ENCODE measurements around the gene CLIC3. TPM values are rescaled to one million over a fixed set of nuclear protein-coding genes. Genes with fewer than 3 reads are reported as not detected.

Gene CLIC3
- total RNA-seq, 1 donor from 2014 or later, result not detected

DNA sequence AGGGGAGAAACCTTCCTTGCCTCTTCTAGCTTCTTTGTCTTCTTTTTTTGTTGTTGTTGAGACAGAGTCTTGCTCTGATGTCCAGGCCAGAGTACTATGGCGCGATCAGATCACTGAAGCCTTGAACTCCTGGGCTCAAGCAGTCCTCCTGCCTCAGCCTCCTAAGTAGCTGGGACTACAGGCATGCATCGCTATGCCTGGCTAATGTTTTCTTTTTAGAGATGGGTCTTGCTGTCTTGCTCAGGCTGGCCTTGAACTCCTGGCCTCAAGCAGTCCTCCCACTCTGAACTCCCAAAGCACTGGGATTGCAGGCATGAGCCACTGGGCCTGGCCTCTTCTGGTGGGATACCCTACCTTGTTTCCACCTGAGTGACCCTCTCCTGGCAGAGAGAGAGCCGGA is 7.5 kb downstream of the CLIC3 start:
- no peak for DNase-seq
- no peak overlapping the region for H3K27ac Mint-ChIP-seq
- ATAC-seq (ENCODE audit: low read depth), result no peak
- ChIA-PET POLR2A (no interaction called here), CTCF (interaction anchor here (1.3 to 2.4 kb wide), 2 partner anchors 40 to 147 kb away, joined by 4 to 7 read pairs; partner anchors contain the start of gene AJM1)
- intact Hi-C loops (cut with micrococcal nuclease), result no loop called here
- peaks cover 18% of the 10 kb centered on the region for H3K4me1 Mint-ChIP-seq
- no peaks in the 10 kb centered on the region for H3K9me3 Mint-ChIP-seq
- TF ChIP-seq, protein P1, sequence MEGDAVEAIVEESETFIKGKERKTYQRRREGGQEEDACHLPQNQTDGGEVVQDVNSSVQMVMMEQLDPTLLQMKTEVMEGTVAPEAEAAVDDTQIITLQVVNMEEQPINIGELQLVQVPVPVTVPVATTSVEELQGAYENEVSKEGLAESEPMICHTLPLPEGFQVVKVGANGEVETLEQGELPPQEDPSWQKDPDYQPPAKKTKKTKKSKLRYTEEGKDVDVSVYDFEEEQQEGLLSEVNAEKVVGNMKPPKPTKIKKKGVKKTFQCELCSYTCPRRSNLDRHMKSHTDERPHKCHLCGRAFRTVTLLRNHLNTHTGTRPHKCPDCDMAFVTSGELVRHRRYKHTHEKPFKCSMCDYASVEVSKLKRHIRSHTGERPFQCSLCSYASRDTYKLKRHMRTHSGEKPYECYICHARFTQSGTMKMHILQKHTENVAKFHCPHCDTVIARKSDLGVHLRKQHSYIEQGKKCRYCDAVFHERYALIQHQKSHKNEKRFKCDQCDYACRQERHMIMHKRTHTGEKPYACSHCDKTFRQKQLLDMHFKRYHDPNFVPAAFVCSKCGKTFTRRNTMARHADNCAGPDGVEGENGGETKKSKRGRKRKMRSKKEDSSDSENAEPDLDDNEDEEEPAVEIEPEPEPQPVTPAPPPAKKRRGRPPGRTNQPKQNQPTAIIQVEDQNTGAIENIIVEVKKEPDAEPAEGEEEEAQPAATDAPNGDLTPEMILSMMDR (IDR thresholded peaks at IDR 0.05), result no peak
- no peak overlapping the region for H3K4me3 Mint-ChIP-seq
- peaks cover 17% of the 10 kb centered on the region for H3K27me3 Mint-ChIP-seq
- H3K36me3 Mint-ChIP-seq (ENCODE audit: low read depth), result peaks cover 5% of the 10 kb centered on the region

DNA sequence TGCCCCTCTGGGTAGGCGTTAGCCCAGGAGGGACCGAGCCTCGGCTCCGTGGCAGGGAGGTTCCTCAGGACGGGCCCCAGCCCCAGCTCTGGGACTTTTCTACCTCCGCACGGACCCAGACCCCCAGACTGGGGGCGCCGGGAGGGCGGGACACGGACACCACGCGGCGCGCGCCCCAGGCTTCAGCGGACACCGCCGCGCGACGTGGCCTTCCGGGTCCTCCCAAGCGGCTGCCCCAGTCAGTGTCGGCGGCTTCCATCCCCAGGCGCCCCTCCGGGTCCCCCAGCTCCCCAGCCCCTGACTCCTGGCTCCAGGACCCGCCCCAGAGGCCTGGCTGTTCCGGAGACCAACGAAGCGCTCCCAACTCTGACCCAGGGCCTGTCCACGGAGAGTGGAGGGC is 10.5 kb downstream of the CLIC3 start:
- ATAC-seq (ENCODE audit: low read depth), result no peak
- Mint-ChIP-seq H3K36me3 (ENCODE audit: low read depth) (no peaks in the 10 kb centered on the region), H3K4me1 (peaks cover 2% of the 10 kb centered on the region), H3K4me3 (no peak overlapping the region), H3K27ac (no peak overlapping the region), H3K27me3 (peaks cover 31% of the 10 kb centered on the region), H3K9me3 (no peaks in the 10 kb centered on the region)
- DNase-seq, result no peak
- TF ChIP-seq, protein P1 (IDR thresholded peaks at IDR 0.05), result no peak
- intact Hi-C loops (cut with micrococcal nuclease), result no loop called here
- CTCF ChIA-PET, result no interaction called here
- POLR2A ChIA-PET, result interaction anchor here (1.3 kb wide), 1 partner anchor 10 kb away, joined by 3 read pairs; the partner anchor contains the start of gene CLIC3

DNA sequence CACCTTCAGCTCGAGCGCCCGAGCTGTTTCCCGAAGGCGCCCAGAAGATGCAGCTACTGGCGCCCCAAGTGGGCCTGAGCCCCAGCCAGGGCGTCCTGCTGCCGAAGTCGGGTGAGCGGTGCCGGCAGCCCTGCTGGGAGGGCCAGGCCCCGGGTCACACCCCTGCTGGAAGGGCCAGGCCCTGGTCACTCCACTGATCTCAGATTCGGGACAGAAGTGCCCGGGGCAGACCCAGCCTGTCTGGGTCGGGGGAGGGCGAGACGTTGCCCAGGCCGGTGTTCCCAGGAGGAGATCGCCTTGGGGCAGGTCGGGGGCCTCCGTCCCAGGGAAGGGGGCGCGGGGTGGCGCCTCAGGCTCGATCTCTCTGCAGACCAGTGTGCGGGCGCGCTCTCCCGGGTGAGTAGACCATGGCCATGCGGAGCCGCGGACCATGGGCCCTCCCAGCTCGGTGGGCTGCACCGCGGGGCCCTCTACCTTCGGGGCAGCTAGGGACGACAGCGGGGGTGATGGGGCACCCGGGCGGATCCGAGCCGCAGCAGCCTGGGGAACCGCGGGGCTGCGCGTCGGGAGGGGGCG is 11.3 kb downstream of the CLIC3 start:
- ATAC-seq (ENCODE audit: low read depth), result no peak
- POLR2A ChIA-PET, result no interaction called here

DNA sequence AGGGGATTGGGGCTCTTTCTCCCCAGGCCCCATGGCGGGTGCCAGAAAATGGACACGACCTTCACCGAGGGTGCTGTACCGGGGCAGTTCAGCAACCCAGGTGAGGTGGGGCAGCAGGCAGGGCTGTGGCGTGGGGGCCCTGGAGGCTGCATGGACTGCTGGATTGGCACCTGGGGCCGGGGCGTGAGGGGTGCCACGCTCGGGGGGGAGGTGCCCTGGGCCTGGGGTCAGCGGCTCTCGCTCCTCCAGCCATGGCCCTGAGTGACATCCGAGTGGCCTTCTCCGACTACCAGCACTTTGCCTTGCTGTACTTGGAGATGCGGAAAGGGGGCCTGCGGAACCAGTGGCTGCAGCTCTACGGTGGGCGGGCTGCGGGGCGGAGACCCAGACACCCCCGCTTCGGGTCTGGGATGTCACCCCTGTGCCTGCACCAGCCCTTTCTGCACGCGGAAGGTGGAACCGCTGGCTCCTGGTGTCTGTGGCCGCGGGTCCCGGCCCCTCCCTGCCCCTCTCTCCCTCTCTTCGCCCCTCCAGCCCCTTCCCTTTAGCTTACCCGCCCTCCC is 11.8 kb downstream of the CLIC3 start:
- H3K9me3 Mint-ChIP-seq, result no peaks in the 10 kb centered on the region
- ChIA-PET CTCF (no interaction called here), POLR2A (no interaction called here)
- intact Hi-C loops (cut with micrococcal nuclease), result no loop called here
- TF ChIP-seq, protein P1 (IDR thresholded peaks at IDR 0.05), result no peak
- H3K36me3 Mint-ChIP-seq (ENCODE audit: low read depth), result no peaks in the 10 kb centered on the region
- H3K27ac Mint-ChIP-seq, result no peak overlapping the region
- no peak for DNase-seq
- ATAC-seq (ENCODE audit: low read depth), result no peak
- H3K4me3 Mint-ChIP-seq, result no peak overlapping the region
- H3K4me1 Mint-ChIP-seq, result peaks cover 2% of the 10 kb centered on the region
- peaks cover 37% of the 10 kb centered on the region for H3K27me3 Mint-ChIP-seq

More for the DNA sequence above, 11.3 kb downstream of the CLIC3 start:
- CTCF ChIA-PET, result no interaction called here
- DNase-seq, result no peak
- H3K36me3 Mint-ChIP-seq (ENCODE audit: low read depth), result no peaks in the 10 kb centered on the region
- peaks cover 2% of the 10 kb centered on the region for H3K4me1 Mint-ChIP-seq
- H3K27ac Mint-ChIP-seq, result no peak overlapping the region
- intact Hi-C loops (cut with micrococcal nuclease), result no loop called here
- H3K9me3 Mint-ChIP-seq, result no peaks in the 10 kb centered on the region
- H3K27me3 Mint-ChIP-seq, result peaks cover 37% of the 10 kb centered on the region
- H3K4me3 Mint-ChIP-seq, result no peak overlapping the region
- TF ChIP-seq, protein P1 (IDR thresholded peaks at IDR 0.05), result no peak

DNA sequence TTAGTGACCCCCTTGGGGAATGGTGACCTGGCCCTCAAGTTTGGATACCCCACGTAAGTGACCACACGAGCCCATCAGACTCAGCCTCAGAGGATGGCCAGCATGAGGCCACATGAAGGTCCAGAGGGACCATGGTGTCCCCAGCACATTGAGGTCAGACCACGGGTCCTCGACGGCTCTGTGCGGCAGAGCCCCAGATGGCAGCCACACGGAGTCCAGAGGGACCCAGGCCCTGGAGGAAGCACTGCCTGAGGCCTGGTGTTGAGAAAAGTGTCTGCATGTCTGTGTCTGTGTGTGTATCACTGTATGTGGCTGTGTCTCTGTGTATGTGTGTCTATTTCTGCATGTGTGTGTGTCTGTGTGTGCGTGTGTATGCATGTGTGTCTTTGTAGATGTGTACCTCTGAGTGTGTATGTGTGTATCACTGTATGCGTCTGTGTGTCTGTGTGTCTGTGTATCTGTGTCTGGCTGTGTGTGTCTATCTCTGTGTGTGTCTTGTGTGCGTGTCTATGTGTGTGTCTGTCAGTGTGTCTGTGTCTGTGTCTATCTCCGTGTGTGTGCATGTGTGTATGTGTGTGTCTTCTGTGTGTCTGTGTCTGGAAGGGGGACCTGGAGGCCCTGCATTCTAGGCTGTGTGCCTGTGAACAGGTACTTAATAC is 12.6 kb downstream of the CLIC3 start:
- intact Hi-C loops (cut with micrococcal nuclease), result no loop called here
- H3K27me3 Mint-ChIP-seq, result peaks cover 37% of the 10 kb centered on the region
- H3K4me3 Mint-ChIP-seq, result no peak overlapping the region
- ATAC-seq (ENCODE audit: low read depth), result no peak
- ChIA-PET POLR2A (no interaction called here), CTCF (no interaction called here)
- no peaks in the 10 kb centered on the region for H3K9me3 Mint-ChIP-seq
- TF ChIP-seq, protein P1 (IDR thresholded peaks at IDR 0.05), result no peak
- peaks cover 2% of the 10 kb centered on the region for H3K4me1 Mint-ChIP-seq
- DNase-seq, result no peak
- no peaks in the 10 kb centered on the region for H3K36me3 Mint-ChIP-seq (ENCODE audit: low read depth)
- no peak overlapping the region for H3K27ac Mint-ChIP-seq

All from activated B cell treated with CpG ODN at 0.5 μM for 24 hours (primary cell).